HUES6 (cell line): Measurements from ENCODE around the gene RAD51B.

Experiments used
- H3K27ac ChIP-seq: 2 replicates; pipeline ENCODE4 v1.7.0; 2013; ENCODE audit warnings: low read depth, mild to moderate bottlenecking, low read length, inconsistent platforms
- H3K27me3 ChIP-seq: 2 replicates; pipeline ENCODE4 v1.6.1; 2013; ENCODE audit warnings: low read length; ENCODE audit not compliant: control insufficient read depth, insufficient read depth
- H3K36me3 ChIP-seq: 2 replicates; pipeline ENCODE4 v1.6.1; 2013; ENCODE audit warnings: low read length; ENCODE audit not compliant: control insufficient read depth, insufficient read depth
- H3K4me1 ChIP-seq: 2 replicates; pipeline ENCODE4 v1.6.1; 2013; ENCODE audit warnings: low read length; ENCODE audit not compliant: control insufficient read depth, insufficient read depth
- H3K4me3 ChIP-seq: 2 replicates; pipeline ENCODE4 v1.5.1; 2013; ENCODE audit warnings: low read depth, low read length
- H3K9ac ChIP-seq: one replicate; pipeline ENCODE4 v1.6.1; 2013; ENCODE audit warnings: mild to moderate bottlenecking, low read length
- H3K9me3 ChIP-seq: 2 replicates; pipeline ENCODE4 v1.6.1; 2013; ENCODE audit warnings: low read depth, low read length; ENCODE audit not compliant: control insufficient read depth, insufficient read depth

RAD51B gene

DNA sequence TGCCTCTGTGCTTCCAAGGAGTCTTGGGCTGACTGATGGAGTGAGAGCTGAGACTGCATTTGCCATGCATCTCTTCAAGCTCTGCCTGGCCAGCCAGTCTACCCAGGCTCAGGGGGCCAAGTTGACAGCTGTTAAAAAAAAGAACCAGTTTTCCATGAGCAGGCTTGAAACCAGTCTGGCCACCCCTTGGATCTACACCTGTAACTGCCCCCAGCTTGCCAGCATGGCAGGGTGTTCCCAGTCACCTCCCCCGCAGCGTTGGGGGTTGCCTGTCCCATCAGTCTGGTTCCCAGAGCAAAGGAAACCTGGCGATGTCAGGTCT is 770.6 kb downstream of the RAD51B start:
- Histone ChIP-seq H3K4me3 (no peak overlapping the region), H3K27me3 (no peaks in the 10 kb centered on the region), H3K9ac (no peak overlapping the region), H3K36me3 (no peaks in the 10 kb centered on the region), H3K4me1 (peaks cover 58% of the 10 kb centered on the region), H3K9me3 (no peaks in the 10 kb centered on the region), H3K27ac (no peak overlapping the region)

DNA sequence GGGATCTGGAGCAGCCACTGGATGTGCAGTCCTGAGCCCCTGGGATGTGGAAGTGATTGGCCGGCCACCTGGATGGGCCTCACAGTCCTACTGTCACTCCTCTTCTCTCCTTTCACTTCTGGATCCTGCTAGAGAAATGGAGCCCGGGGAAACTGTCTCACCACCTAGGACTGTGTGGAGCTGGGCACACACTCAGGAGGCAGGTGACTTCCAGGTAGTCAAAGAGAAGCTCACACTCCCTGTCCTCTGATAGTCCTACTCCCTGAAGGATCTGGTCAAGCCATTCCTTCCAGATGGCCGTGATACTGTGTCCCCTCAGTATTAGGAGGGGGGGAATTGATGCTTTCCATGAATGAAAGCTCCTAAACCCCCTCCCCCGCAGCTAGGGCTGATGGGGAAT is 772.2 kb downstream of the RAD51B start:
- Histone ChIP-seq H3K4me1 (peaks cover 54% of the 10 kb centered on the region), H3K4me3 (no peak overlapping the region), H3K27me3 (no peaks in the 10 kb centered on the region), H3K36me3 (no peaks in the 10 kb centered on the region), H3K27ac (no peak overlapping the region), H3K9me3 (no peaks in the 10 kb centered on the region), H3K9ac (no peak overlapping the region)

DNA sequence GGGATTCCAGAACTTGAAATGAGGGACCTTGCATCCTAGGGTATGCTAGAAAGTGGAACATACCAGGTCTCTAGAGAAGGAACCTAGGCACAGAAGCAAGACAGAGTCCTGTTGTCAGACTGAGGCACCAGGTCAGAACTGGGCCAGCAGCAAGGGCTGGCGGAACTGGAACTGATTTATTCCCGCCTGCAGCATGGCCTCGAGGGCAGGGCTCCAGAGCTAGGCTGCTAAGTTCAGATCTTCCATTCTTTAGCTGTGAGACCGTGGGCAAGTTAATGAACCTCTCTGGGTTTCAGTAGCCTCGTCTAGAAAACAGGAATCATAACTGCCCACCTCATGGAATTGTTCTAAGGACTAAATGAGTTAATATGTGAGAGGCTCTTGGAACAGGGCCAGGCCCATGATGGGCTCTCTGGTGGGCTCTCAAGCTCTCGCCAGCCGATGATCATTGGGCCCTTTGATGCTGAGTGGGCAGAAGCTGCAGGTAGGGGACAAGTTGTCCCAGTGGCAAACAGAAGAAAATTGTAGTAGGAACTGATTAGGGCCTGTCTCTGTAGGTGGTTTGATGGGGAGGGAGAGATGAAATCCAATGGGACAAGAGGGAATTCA is 773.5 kb downstream of the RAD51B start:
- Histone ChIP-seq H3K4me3 (no peak overlapping the region), H3K9ac (no peak overlapping the region), H3K27ac (no peak overlapping the region), H3K4me1 (peaks cover 43% of the 10 kb centered on the region), H3K36me3 (no peaks in the 10 kb centered on the region), H3K27me3 (no peaks in the 10 kb centered on the region), H3K9me3 (no peaks in the 10 kb centered on the region)

DNA sequence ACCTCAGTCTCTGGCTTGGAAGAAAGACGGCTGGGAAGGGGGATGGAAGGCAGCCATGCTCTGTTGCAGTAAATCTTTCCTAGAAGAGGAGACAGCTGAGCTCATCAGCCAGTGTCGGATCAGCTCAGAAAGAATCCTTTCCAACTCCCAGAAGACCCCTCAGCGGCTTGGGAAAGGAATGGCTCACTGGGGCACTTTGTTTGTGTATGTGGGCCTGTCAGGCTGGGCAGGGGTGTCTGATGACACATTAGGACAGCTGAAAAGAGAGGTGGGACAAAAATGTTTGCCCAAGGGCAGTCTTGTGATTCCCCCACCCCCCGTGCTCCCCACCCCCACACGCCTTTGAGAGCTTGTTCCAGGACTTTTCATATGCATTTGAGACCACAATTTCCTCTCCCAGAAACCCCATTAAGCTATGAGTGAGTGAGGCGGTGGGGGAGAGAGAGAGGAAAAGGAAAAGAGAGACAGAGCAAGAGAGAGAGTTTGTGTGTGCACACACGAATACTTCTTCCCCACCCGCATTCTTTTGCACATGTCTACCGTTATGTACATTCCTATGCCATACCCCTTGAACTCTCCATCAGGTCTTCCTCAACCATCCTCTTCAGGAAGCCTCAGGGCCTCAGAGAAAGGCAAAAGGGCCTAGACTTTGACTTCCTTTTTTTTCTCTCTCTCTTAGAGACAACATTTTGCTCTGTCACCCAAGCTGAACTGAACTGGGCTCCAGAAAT is 774.4 kb downstream of the RAD51B start:
- Histone ChIP-seq H3K4me1 (peaks cover 43% of the 10 kb centered on the region), H3K9ac (peak overlapping the region; percentile 35), H3K4me3 (peak overlapping the region; percentile 20; the same call in 1 of the 2 replicates), H3K27me3 (no peaks in the 10 kb centered on the region), H3K9me3 (no peaks in the 10 kb centered on the region), H3K36me3 (no peaks in the 10 kb centered on the region), H3K27ac (peak overlapping the region; percentile 53; the same call in 1 of the 2 replicates)

DNA sequence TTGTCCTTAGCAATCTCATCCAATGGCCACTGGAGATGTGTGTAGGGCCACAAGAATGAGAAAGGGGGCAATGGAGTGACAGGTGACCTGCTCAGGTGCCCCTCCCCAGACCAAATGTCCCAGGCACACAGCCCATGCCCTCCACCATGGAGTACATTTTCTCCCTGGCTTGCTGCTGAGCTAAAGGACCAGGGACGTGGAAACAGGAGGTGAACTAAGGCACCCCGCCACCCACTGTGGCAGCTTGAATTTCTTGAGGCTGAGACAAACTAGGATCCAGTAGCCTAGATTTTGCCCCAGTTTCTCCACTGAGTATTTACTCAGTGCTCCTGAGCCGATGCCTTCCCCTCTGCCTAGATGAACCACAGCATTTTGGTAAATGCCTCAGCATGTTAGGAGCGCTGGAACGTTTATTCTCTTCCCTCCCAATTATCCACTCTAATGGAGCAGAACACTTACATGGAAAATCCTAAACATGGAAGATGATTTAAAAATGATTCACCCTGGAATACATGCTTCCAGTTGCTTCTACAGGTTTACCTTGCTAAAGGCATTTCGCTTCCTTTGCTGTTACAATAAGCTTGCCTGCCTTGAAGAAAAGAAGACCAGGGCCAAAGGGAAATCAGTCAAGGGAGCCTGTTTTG is 775.3 kb downstream of the RAD51B start:
- Histone ChIP-seq H3K9me3 (no peaks in the 10 kb centered on the region), H3K27me3 (no peaks in the 10 kb centered on the region), H3K36me3 (no peaks in the 10 kb centered on the region), H3K27ac (no peak overlapping the region), H3K9ac (no peak overlapping the region), H3K4me3 (no peak overlapping the region), H3K4me1 (peaks cover 41% of the 10 kb centered on the region)

DNA sequence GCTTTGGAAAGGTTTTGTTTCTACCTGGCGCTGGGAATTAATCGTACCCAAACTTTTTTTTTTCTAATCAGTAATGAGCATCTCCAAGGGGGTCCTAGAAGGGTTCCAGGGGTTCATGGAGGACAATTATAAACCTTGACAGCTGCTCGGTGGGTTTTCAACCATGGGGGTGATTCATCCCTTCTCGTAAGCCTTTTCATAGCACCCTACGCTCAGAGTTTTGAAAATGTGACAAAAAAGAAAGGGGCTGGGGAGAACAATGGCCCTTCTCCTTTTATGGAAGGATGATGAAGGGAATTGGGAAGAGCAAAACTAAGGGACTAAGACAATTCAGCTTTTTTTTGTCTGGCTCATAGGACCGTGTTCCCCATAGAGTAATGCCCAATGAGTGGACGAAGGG is 776.6 kb downstream of the RAD51B start:
- no peak overlapping the region for H3K9ac ChIP-seq
- H3K36me3 ChIP-seq: no peaks in the 10 kb centered on the region
- H3K27ac ChIP-seq: no peak overlapping the region
- H3K4me3 ChIP-seq: no peak overlapping the region
- H3K27me3 ChIP-seq: no peaks in the 10 kb centered on the region
- no peaks in the 10 kb centered on the region for H3K9me3 ChIP-seq
- peaks cover 36% of the 10 kb centered on the region for H3K4me1 ChIP-seq

DNA sequence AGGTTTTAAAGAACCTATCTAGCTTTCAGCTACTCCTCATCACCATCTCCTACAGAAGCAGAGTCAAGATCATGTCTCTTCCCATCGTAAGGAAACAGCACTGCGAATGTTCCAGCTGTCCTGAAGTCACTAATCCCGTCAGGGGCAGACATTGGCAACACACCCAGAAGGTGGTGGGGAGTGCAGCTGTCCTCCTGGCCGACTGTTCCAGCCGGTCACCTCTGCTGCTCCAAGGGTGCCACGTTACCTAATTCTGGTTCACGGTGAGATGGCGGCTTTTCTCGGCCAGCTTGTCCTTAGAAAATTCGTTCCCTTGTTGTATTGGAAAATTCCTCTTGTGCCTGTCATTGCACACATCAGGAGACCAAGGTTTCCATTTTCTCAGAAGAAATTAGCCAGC is 777.1 kb downstream of the RAD51B start:
- Histone ChIP-seq H3K27ac (no peak overlapping the region), H3K9ac (no peak overlapping the region), H3K4me3 (no peak overlapping the region), H3K36me3 (no peaks in the 10 kb centered on the region), H3K27me3 (no peaks in the 10 kb centered on the region), H3K9me3 (no peaks in the 10 kb centered on the region), H3K4me1 (peaks cover 36% of the 10 kb centered on the region)

DNA sequence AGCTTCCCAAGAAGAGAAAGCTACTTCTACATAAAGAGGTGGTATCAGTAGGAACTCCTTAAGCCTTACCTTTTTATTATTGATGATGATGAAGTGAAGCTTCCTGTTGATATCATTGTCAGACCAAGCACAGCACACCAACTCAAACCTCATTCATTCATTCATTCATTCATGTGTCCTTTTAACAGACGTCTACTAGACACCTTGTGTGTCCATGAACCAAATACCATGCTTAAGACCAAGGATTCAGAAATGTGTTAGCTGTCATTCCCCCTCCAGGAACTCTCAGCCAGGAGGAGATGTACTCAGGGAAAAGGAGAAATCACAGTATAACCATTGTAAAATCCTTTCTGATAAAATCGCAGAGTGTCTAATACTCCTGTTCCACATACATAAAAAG is 778.5 kb downstream of the RAD51B start:
- no peaks in the 10 kb centered on the region for H3K27me3 ChIP-seq
- H3K4me3 ChIP-seq: no peak overlapping the region
- peaks cover 35% of the 10 kb centered on the region for H3K4me1 ChIP-seq
- H3K9me3 ChIP-seq: no peaks in the 10 kb centered on the region
- H3K36me3 ChIP-seq: no peaks in the 10 kb centered on the region
- H3K27ac ChIP-seq: no peak overlapping the region; the same call in 1 of the 2 replicates
- H3K9ac ChIP-seq: no peak overlapping the region

DNA sequence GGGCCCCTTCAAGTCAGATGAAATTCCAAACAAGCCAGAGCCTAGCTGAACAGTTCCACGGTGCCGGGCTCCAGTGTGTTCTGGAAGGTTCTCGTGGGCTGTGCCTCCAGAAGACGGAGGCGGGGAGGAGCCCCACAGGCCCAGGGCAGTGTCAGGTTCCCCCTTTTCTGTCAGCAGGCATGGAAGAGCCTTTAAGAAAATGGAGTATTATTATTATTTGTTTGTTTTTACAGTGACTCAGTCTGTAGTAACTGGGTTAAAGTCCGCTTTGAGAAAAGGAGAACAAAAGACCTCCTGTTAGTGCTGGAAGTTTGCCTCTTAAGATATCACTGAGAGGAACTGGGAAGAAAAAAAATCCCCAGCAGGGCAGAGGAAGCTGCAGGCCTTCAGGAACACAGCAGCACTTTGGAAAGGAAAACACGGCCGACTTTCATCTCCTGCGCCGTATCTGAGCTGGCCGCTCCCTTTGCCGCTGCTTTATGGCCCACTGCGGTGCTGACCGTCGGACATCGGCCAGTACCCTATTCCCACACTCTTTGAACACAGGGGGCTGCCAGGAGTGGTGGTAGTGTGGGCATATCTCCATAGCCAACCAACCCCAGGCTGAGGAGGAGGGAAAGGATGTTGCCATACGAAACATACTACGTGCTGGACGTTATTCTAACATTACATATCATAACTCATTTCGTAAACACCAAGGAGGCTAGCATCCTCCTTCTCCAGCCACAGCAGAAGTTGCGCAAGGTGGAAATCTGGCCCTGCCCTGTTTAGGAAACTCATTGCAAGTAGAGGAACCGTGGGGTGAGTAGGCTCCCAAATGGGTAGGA is 779.3 kb downstream of the RAD51B start:
- Histone ChIP-seq H3K27me3 (no peaks in the 10 kb centered on the region), H3K9ac (no peak overlapping the region), H3K4me1 (peaks cover 28% of the 10 kb centered on the region), H3K4me3 (no peak overlapping the region), H3K27ac (no peak overlapping the region; the same call in 1 of the 2 replicates), H3K36me3 (no peaks in the 10 kb centered on the region), H3K9me3 (no peaks in the 10 kb centered on the region)

DNA sequence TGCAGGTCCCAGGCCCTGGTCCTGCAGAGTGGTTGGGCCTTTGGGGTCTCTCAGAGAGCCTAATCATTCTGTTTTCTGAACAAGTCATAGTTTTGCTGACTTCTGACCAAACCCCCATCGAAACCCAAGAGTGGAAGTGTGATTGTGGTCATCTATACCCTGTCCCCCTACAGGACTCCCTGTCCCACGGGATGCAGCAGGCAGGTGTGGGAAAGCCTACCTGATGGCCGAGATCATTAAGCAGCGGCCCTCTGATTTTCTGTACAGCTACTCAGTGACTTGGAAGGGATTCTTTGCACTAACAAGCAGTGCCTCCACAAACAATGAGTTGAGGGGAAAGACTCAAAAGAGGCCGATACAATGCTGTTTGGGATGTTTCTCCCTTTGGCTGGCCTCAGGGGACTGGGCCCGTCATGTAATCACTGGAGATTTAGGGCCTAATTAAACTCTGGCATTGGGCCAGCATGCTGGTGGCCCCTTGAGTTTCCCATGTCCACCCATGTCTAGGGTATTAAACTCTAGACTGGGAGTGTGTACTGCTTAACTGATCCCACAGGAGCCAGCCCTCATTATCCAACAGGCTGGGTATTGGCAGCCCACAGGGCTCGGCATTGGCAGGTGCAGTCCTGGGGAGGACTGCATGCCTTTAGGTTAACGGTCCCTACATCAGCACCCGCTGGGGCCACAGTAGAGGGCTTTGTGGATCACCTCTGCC is 780.5 kb downstream of the RAD51B start:
- H3K27ac ChIP-seq: no peak overlapping the region
- H3K27me3 ChIP-seq: no peaks in the 10 kb centered on the region
- no peak overlapping the region for H3K9ac ChIP-seq
- H3K4me3 ChIP-seq: no peak overlapping the region
- H3K9me3 ChIP-seq: no peaks in the 10 kb centered on the region
- H3K36me3 ChIP-seq: no peaks in the 10 kb centered on the region
- peaks cover 17% of the 10 kb centered on the region for H3K4me1 ChIP-seq
